GM21526 (cell line): ENCODE data around the gene DEPDC7.

Experiments used
- ATAC-seq: cut with Tn5 transposase; IDR thresholded peaks from one replicate; pipeline ENCODE4 v1.9.1; 2021; ENCODE audit warnings: moderate library complexity; ENCODE audit not compliant: unreplicated experiment, low FRiP score

Gene DEPDC7

DNA sequence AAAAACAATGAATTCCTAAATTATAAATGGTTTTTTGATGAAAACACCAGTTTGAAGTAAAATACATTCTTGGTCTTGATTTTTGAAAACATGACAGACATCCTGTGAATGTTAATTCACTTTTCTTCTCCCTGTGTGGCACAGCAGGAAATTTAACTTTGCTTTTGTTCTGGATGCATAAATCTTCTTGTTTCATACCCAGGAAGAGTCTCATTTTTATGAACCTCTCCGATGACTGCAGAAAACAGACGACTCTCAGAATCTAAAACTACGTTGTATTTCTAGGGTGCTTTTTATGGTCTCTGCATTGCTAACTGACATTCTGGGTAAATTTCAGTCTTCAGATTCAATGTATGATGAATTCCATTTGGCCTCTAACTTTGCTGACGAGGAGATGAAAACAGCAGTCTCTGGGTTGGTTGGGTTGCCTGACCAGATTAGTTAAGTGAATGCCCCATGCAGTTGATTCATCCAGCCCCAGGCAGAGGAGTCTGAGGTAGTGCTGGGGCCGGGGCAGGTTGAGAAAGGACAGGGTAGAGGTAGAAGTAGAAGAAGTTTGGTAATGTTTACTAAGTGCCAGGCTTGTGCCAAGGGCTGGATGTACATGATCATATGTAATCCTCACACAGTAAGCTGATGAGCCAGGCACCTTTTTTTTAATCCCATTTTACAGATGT lies 43.8 kb downstream of the DEPDC7 start:
- ATAC-seq, result no peak

- ATAC-seq, result no peak
Measured at GRCh38 chr11:33060271-33060670, 44.6 kb downstream of the DEPDC7 start.

DNA sequence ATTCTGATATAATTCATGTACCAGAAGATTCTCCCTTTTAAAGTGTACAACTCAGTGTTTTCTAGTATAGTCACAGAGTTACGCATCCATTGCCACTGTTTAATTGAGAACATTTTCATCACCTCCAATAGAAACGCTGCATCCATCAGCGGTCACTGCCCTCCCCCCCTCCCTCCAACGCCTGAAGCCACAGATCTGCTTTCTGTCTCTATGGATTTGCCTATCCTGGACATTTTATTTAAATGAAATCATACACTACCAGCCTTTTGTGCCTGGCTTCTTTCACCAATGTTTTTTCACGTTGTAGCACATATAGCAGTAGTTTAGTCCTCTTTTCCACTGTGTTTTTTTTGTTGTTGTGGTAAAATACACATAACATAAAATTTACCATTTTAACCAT lies 46.5 kb downstream of the DEPDC7 start:
- no peak for ATAC-seq

- no peak for ATAC-seq
Measured at GRCh38 chr11:33063326-33063881, 47.7 kb downstream of the DEPDC7 start.

GRCh38 chr11:33064033-33064825 lies 48.6 kb downstream of the DEPDC7 start:
- ATAC-seq, result no peak

DNA sequence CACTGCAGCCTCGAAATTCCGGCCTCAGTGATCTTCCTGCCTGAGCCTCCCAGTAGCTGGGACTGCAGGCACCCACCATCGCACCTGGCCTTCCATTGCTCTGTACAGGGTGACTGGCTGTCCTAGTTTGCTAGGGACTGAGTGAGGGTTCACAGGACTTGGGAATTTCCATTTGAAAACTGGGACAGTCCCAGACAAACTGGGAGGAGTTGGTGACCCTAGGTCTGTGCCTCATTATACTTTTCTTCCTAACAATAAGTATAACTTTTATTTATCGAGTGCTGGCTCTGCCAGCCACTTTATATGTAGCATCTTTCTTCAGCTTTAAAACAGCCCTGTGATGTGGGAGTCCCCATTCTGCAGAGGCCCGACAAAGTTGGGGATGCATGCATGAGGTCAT lies 49.2 kb downstream of the DEPDC7 start:
- no peak for ATAC-seq

DNA sequence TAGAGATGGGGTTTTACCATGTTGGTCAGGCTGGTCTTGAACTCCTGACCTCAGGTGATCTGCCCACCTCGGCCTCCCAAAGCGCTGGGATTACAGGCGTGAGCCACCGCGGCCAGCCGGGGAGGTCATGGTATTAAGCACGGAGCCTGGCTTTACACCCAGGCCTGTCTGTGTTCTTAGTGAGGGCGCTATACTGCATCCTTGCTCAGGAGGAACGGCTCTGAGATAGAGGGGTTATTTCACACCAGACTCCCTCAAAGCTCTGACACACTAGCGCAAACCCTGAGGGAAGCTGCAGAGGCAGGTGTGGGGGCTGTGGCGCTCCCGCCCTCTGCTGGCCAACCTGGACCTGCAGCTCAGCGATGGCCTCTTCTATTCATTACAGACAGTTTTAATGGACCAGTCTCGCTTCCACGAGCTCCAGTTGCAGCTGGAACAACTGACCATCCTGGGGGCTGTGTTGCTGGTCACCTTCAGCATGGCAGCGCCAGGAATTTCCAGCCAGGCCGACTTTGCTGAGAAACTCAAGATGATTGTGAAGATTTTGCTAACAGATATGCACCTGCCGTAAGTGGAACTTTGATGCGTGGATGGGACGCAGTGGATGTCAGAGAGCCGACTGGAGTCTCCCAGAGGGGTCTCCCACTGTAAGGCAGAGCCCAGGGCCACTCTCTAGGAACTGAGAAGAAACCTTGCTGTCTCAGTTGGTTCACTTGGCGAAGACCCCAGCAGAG lies 49.9 kb downstream of the DEPDC7 start:
- peak; percentile 62 for ATAC-seq

GRCh38 chr11:33067294-33067693 lies 51.6 kb downstream of the DEPDC7 start:
- no peak for ATAC-seq

- no peak for ATAC-seq
Measured at GRCh38 chr11:33068611-33069340, 53.1 kb downstream of the DEPDC7 start.

GRCh38 chr11:33072465-33072864 lies 56.8 kb downstream of the DEPDC7 start:
- no peak for ATAC-seq
